ENCODE data around the gene ADCY2. TPM values are rescaled to one million over a fixed set of nuclear protein-coding genes. Genes with fewer than 3 reads are reported as not detected.

ADCY2 gene
- total RNA-seq, 2 donors from 2014 or later: 5.2 to 17.7 TPM

DNA sequence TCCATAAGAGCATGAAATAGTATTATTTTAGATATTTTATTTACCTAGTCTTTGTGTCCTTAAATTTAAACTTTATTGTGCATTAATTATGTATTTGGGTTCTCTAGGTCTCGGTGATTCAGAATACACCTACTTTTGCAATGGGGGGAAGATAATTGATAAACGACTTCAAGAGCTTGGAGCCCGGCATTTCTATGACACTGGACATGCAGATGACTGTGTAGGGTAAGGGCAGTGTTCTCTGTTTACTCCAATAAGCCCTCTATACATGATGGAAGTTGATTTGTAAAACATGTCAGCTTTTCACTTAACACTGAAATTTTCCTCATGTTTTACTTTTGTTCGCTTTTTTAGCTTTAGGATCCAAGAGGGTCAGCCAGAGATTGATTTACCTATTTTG lies 479.2 kb downstream of the ADCY2 start:
- WGBS: 94% methylated on average over 4 of the region's 4 CpGs
- Histone ChIP-seq H3K9me3 (no peaks in the 10 kb centered on the region), H3K27me3 (replicated peaks; ENCODE audit: insufficient read depth) (no peaks in the 10 kb centered on the region)

DNA sequence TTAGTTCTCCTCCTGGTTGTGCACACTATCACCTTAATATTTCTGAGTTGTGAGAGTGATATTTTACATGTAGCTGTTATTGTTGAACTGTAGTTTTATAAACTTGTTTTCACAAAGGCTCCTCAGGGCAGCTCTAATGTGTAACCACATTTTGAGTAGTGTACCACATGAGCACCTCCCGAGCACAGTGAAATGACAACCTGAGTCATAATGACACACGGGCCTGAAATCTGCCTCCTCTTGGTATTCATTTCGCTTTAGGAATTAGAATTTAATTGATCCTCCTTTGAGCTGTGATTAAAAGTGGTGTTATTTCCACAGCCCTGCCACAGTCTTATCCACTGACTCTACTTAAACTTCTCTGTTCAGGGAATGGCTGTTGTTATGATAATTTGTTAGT lies 480.9 kb downstream of the ADCY2 start:
- no peak overlapping the region for H3K27ac ChIP-seq
- no peak overlapping the region for H3K4me3 ChIP-seq
- 79% methylated on average over 3 of the region's 3 CpGs for WGBS
- H3K9me3 ChIP-seq: no peaks in the 10 kb centered on the region
- no peaks in the 10 kb centered on the region for H3K27me3 ChIP-seq (replicated peaks; ENCODE audit: insufficient read depth)
- no peaks in the 10 kb centered on the region for H3K36me3 ChIP-seq
- DNase-seq (ENCODE audit: low spot score): no peak
- intact Hi-C loops (cut with DNase I): no loop called here
- H3K4me1 ChIP-seq (replicated peaks): no peaks in the 10 kb centered on the region
- TF ChIP-seq POLR2AphosphoS5 (IDR thresholded peaks at IDR 0.05) (no peak), POLR2A (IDR thresholded peaks at IDR 0.05) (no peak)
- TF ChIP-seq, protein P1, sequence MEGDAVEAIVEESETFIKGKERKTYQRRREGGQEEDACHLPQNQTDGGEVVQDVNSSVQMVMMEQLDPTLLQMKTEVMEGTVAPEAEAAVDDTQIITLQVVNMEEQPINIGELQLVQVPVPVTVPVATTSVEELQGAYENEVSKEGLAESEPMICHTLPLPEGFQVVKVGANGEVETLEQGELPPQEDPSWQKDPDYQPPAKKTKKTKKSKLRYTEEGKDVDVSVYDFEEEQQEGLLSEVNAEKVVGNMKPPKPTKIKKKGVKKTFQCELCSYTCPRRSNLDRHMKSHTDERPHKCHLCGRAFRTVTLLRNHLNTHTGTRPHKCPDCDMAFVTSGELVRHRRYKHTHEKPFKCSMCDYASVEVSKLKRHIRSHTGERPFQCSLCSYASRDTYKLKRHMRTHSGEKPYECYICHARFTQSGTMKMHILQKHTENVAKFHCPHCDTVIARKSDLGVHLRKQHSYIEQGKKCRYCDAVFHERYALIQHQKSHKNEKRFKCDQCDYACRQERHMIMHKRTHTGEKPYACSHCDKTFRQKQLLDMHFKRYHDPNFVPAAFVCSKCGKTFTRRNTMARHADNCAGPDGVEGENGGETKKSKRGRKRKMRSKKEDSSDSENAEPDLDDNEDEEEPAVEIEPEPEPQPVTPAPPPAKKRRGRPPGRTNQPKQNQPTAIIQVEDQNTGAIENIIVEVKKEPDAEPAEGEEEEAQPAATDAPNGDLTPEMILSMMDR (IDR thresholded peaks at IDR 0.05): no peak

More for the DNA sequence above, 479.2 kb downstream of the ADCY2 start:
- TF ChIP-seq POLR2AphosphoS5 (IDR thresholded peaks at IDR 0.05) (no peak), POLR2A (IDR thresholded peaks at IDR 0.05) (no peak)
- TF ChIP-seq, protein P1 (IDR thresholded peaks at IDR 0.05): no peak
- DNase-seq (ENCODE audit: low spot score): no peak
- Histone ChIP-seq H3K4me3 (no peak overlapping the region), H3K4me1 (replicated peaks) (peaks cover 3% of the 10 kb centered on the region), H3K36me3 (no peaks in the 10 kb centered on the region), H3K27ac (no peak overlapping the region)
- intact Hi-C loops (cut with DNase I): no loop called here

DNA sequence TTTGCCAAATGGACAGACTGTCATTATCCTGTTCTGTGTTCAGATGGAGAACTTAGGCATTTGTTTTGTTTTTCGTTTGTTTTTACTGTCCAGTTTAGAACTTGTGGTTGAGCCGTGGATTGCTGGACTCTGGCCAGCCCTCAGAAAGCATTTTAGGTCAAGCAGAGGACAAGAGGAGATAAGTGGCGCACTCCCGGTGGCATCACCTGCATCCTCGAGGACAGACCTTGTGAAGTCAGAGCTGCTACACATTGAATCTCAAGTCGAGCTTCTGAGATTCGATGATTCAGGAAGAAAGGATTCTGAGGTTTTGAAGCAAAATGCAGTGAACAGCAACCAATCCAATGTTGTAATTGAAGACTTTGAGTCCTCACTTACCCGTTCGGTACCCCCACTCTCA lies 481.9 kb downstream of the ADCY2 start:
- H3K27ac ChIP-seq: no peak overlapping the region
- WGBS: 70% methylated on average over 9 of the region's 9 CpGs
- no peak overlapping the region for H3K4me3 ChIP-seq
- H3K4me1 ChIP-seq (replicated peaks): no peaks in the 10 kb centered on the region
- H3K9me3 ChIP-seq: no peaks in the 10 kb centered on the region
- TF ChIP-seq POLR2A (IDR thresholded peaks at IDR 0.05) (no peak), POLR2AphosphoS5 (IDR thresholded peaks at IDR 0.05) (no peak)
- TF ChIP-seq, protein P1 (IDR thresholded peaks at IDR 0.05): no peak
- no peak for DNase-seq (ENCODE audit: low spot score)
- H3K27me3 ChIP-seq (replicated peaks; ENCODE audit: insufficient read depth): no peaks in the 10 kb centered on the region
- intact Hi-C loops (cut with DNase I): no loop called here
- no peaks in the 10 kb centered on the region for H3K36me3 ChIP-seq

DNA sequence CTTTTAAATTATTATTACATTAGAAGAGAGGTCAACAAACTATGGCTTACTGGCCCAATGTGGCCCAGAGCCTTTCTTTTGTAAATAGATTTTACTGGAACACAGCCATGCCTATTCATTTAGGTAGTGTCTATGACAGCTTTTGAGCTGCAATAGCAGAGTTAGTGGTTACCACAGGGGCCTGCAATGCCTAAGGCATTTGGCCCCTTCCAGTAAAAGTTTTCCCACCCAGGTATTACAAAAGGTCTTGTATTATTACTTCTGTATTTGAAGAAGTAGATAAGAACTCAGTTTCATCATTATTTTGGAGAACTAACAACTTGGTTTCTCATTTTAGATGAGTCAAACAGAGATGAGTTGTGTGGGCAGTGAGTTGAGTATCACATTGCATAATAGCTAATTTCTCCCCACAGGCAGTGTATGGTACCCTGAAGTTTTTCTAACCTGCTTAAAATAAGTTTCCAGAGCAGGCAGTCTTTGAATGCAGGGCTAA lies 482.5 kb downstream of the ADCY2 start:
- no peak for DNase-seq (ENCODE audit: low spot score)
- intact Hi-C loops (cut with DNase I): no loop called here
- Histone ChIP-seq H3K4me1 (replicated peaks) (no peaks in the 10 kb centered on the region), H3K27me3 (replicated peaks; ENCODE audit: insufficient read depth) (no peaks in the 10 kb centered on the region), H3K36me3 (no peaks in the 10 kb centered on the region), H3K27ac (no peak overlapping the region), H3K4me3 (no peak overlapping the region), H3K9me3 (no peaks in the 10 kb centered on the region)
- TF ChIP-seq, protein P1 (IDR thresholded peaks at IDR 0.05): no peak
- TF ChIP-seq POLR2A (IDR thresholded peaks at IDR 0.05) (no peak), POLR2AphosphoS5 (IDR thresholded peaks at IDR 0.05) (no peak)

All from prostate gland (tissue), 2 donors.